GM23248 (cell line): ENCODE measurements around the gene ADSS2. TPM values are rescaled to one million over a fixed set of nuclear protein-coding genes. Genes with fewer than 3 reads are reported as not detected.

Experiments
- DNase-seq: peaks from one replicate; pipeline ENCODE4 v3.0.0-alpha.2; 2015
- H2AFZ ChIP-seq: fragments of 200-600 bp; sonication (generic); 2 replicates; pipeline ENCODE4 v1.6.1; 2016; ENCODE audit warnings: antibody characterized with exemption
- H3F3A ChIP-seq: fragments of 200-600 bp; sonication (generic); 2 replicates; pipeline ENCODE4 v1.6.1; 2016; ENCODE audit warnings: mild to moderate bottlenecking, antibody characterized with exemption, mixed run types; ENCODE audit not compliant: insufficient read depth
- H3K27ac ChIP-seq: fragments of 200-600 bp; sonication (generic); 2 replicates; pipeline ENCODE4 v1.5.1; 2016; ENCODE audit warnings: mild to moderate bottlenecking
- H3K27me3 ChIP-seq: fragments of 200-600 bp; sonication (generic); replicated peaks from 2 replicates; pipeline ENCODE4 v1.6.1; 2016; ENCODE audit warnings: mild to moderate bottlenecking; ENCODE audit not compliant: insufficient read depth
- H3K36me3 ChIP-seq: fragments of 200-600 bp; sonication (generic); 2 replicates; pipeline ENCODE4 v1.6.1; 2016; ENCODE audit warnings: low read depth, mild to moderate bottlenecking
- H3K4me1 ChIP-seq: fragments of 200-600 bp; sonication (generic); 2 replicates; pipeline ENCODE4 v1.6.1; 2016; ENCODE audit warnings: mild to moderate bottlenecking; ENCODE audit not compliant: insufficient read depth
- H3K4me2 ChIP-seq: fragments of 200-600 bp; sonication (generic); one replicate; pipeline ENCODE4 v1.6.1; 2016; ENCODE audit warnings: mild to moderate bottlenecking; ENCODE audit not compliant: unreplicated experiment
- H3K4me3 ChIP-seq: fragments of 200-600 bp; sonication (generic); 2 replicates; pipeline ENCODE4 v1.5.1; 2016; ENCODE audit warnings: mild to moderate bottlenecking
- H3K79me2 ChIP-seq: fragments of 200-600 bp; sonication (generic); 2 replicates; pipeline ENCODE4 v1.6.1; 2016; ENCODE audit warnings: mild to moderate bottlenecking; ENCODE audit not compliant: insufficient read depth
- H3K9ac ChIP-seq: fragments of 200-600 bp; sonication (generic); 2 replicates; pipeline ENCODE4 v1.6.1; 2016; ENCODE audit warnings: mild to moderate bottlenecking
- H3K9me2 ChIP-seq: fragments of 200-600 bp; sonication (generic); 2 replicates; pipeline ENCODE4 v1.6.1; 2016; ENCODE audit warnings: mixed run types, mild to moderate bottlenecking, moderate library complexity; ENCODE audit not compliant: insufficient read depth
- H3K9me3 ChIP-seq: fragments of 200-600 bp; sonication (generic); one replicate; pipeline ENCODE4 v1.6.1; 2017; ENCODE audit warnings: low read depth
- H4K20me1 ChIP-seq: fragments of 200-600 bp; sonication (generic); 2 replicates; pipeline ENCODE4 v1.6.0; 2016; ENCODE audit not compliant: insufficient read depth
- EZH2 ChIP-seq: fragments of 200-600 bp; sonication (generic); IDR thresholded peaks from 2 replicates; pipeline ENCODE4 v1.6.1; 2018; ENCODE audit warnings: antibody characterized with exemption, mild to moderate bottlenecking; ENCODE audit not compliant: insufficient read depth, poor library complexity, severe bottlenecking
- EZH2phosphoT487 ChIP-seq: fragments of 200-600 bp; sonication (generic); IDR thresholded peaks from 2 replicates; pipeline ENCODE4 v1.6.1; 2018; ENCODE audit warnings: antibody characterized with exemption, moderate library complexity, mild to moderate bottlenecking, low read depth; ENCODE audit not compliant: insufficient read depth
- WGBS, 2 experiments: methylation state at CpG; one replicate each; pipeline ENCODE4 v1.1.6; 2015 to 2017; ENCODE audit warnings: low lambda C conversion rate in 2 of 2, low coverage in 1 of 2; ENCODE audit errors: missing lambda C conversion rate in 2 of 2; 5-methylcytosine and 5-hydroxymethylcytosine counted together
- in situ Hi-C: fragments of 300-500 bp; cut with MboI; formaldehyde crosslinking; loops from 2 replicates; pipeline ENCODE4 v1.15.0; 2020
- polyA plus RNA-seq: library from polyadenylated mRNA; unstranded; fragments of >200 nt; fragmentation: Nextera tagmentation; extraction: Ambion mirVana; gene quantifications from 2 replicates; pipeline ENCODE4 v1.2.1, GENCODE V29; 2016
- total RNA-seq: library from RNA; depleted of rRNA; stranded (reverse); fragments of >200 nt; shearing (Covaris generic); gene quantifications from 2 replicates; pipeline ENCODE4 v1.2.3, GENCODE V29; 2014

Gene ADSS2
- total and polyA plus RNA-seq, 2 experiments from 2014 or later = 38.8 to 55.0 TPM

- Histone ChIP-seq H3K9me2 (no peaks in the 10 kb centered on the region), H3K4me2 (peak overlapping the region; percentile 60), H3K27ac (peak overlapping the region; percentile 37), H3K79me2 (peaks cover 98% of the 10 kb centered on the region), H3K4me1 (peaks cover 40% of the 10 kb centered on the region), H2AFZ (no peak overlapping the region), H3K9me3 (no peaks in the 10 kb centered on the region), H3F3A (peaks cover 26% of the 10 kb centered on the region; the same call in 1 of the 2 replicates), H3K36me3 (no peaks in the 10 kb centered on the region), H3K27me3 (no peaks in the 10 kb centered on the region), H3K9ac (0 out of 2 replicates have a peak overlapping the region, but pooled peaks have one; percentile 31), H4K20me1 (0 out of 2 replicates have a peak, but pooled peaks cover 1% of the 10 kb centered on the region), H3K4me3 (no peak overlapping the region)
- peak; percentile 52 for DNase-seq
- TF ChIP-seq EZH2 (no peak), EZH2phosphoT487 (no peak)
- in situ Hi-C loops = no loop called here
- WGBS, 2 experiments = 93 to 95% methylated on average over 1 of the region's 1 CpG
Measured at GRCh38 chr1:244444854-244445253, 6.9 kb downstream of the ADSS2 start.

- Histone ChIP-seq H3K4me1 (peaks cover 35% of the 10 kb centered on the region), H3K27me3 (no peaks in the 10 kb centered on the region), H3K9me2 (no peaks in the 10 kb centered on the region), H3K4me2 (no peak overlapping the region), H3K9me3 (no peaks in the 10 kb centered on the region), H3K4me3 (no peak overlapping the region), H4K20me1 (no peaks in the 10 kb centered on the region), H3K9ac (no peak overlapping the region), H3K79me2 (peaks cover 98% of the 10 kb centered on the region), H3K36me3 (no peaks in the 10 kb centered on the region), H3F3A (peaks cover 24% of the 10 kb centered on the region), H2AFZ (no peak overlapping the region), H3K27ac (no peak overlapping the region)
- 92 to 98% methylated on average over 2 of the region's 2 CpGs for WGBS, 2 experiments
- in situ Hi-C loops = no loop called here
- peak; percentile 20 for DNase-seq
- TF ChIP-seq EZH2 (no peak), EZH2phosphoT487 (no peak)
Measured at GRCh38 chr1:244442850-244443249, 8.9 kb downstream of the ADSS2 start.

- no peaks in the 10 kb centered on the region for H4K20me1 ChIP-seq
- no peak overlapping the region for H3K27ac ChIP-seq
- peaks cover 33% of the 10 kb centered on the region for H3F3A ChIP-seq
- in situ Hi-C loops = no loop called here
- H3K9me3 ChIP-seq = no peaks in the 10 kb centered on the region
- peaks cover 36% of the 10 kb centered on the region for H3K4me1 ChIP-seq
- H3K4me3 ChIP-seq = no peak overlapping the region
- H3K9me2 ChIP-seq = no peaks in the 10 kb centered on the region
- no peak overlapping the region for H3K9ac ChIP-seq
- no peaks in the 10 kb centered on the region for H3K36me3 ChIP-seq
- no peak for DNase-seq
- 83% methylated on average over 8 of the region's 8 CpGs for WGBS, 2 experiments
- H3K27me3 ChIP-seq = no peaks in the 10 kb centered on the region
- no peak overlapping the region for H2AFZ ChIP-seq
- TF ChIP-seq EZH2 (no peak), EZH2phosphoT487 (no peak)
- peaks cover 75% of the 10 kb centered on the region for H3K79me2 ChIP-seq
- no peak overlapping the region for H3K4me2 ChIP-seq
Measured at GRCh38 chr1:244439391-244440032, 12.2 kb downstream of the ADSS2 start.

- H3K4me2 ChIP-seq = peak overlapping the region; percentile 34
- no peak overlapping the region for H2AFZ ChIP-seq
- 0 out of 2 replicates have a peak overlapping the region, but pooled peaks have one; percentile 10 for H3K4me3 ChIP-seq
- H3K27me3 ChIP-seq = no peaks in the 10 kb centered on the region
- no peaks in the 10 kb centered on the region for H4K20me1 ChIP-seq
- peaks cover 34% of the 10 kb centered on the region for H3K4me1 ChIP-seq
- in situ Hi-C loops = no loop called here
- TF ChIP-seq EZH2phosphoT487 = no peak
- TF ChIP-seq EZH2 = no peak
- DNase-seq = peak; percentile 57
- H3K9me2 ChIP-seq = no peaks in the 10 kb centered on the region
- H3K27ac ChIP-seq = peak overlapping the region; percentile 92
- H3K79me2 ChIP-seq = peaks cover 69% of the 10 kb centered on the region
- H3F3A ChIP-seq = peaks cover 32% of the 10 kb centered on the region
- no peaks in the 10 kb centered on the region for H3K9me3 ChIP-seq
- H3K36me3 ChIP-seq = peaks cover 11% of the 10 kb centered on the region; the same call in 1 of the 2 replicates
- H3K9ac ChIP-seq = peak overlapping the region; percentile 19; the same call in 1 of the 2 replicates
Measured at GRCh38 chr1:244437086-244437468, 14.6 kb downstream of the ADSS2 start.
